T47D (cell line): Measurements from ENCODE around the gene SLC16A5.

ENCODE experiments used
- DNase-seq, 2 experiments: peaks; one replicate each; pipeline versions ENCODE4 v3.0.0 to v3.0.0-alpha.2; 2011 to 2012; ENCODE audit warnings: low read depth in 1 of 2, low spot score in 1 of 2
- JUND ChIP-seq: IDR thresholded peaks from 2 replicates; pipeline ENCODE4 v1.6.1; 2012; ENCODE audit warnings: low read depth
- in situ Hi-C: cut with HindIII; loops from 2 replicates; pipeline ENCODE4 v1.10.0; 2016; ENCODE audit warnings: low sequenced_read_pairs, low pct_unique_long_range_greater_than_20kb

SLC16A5 gene

DNA sequence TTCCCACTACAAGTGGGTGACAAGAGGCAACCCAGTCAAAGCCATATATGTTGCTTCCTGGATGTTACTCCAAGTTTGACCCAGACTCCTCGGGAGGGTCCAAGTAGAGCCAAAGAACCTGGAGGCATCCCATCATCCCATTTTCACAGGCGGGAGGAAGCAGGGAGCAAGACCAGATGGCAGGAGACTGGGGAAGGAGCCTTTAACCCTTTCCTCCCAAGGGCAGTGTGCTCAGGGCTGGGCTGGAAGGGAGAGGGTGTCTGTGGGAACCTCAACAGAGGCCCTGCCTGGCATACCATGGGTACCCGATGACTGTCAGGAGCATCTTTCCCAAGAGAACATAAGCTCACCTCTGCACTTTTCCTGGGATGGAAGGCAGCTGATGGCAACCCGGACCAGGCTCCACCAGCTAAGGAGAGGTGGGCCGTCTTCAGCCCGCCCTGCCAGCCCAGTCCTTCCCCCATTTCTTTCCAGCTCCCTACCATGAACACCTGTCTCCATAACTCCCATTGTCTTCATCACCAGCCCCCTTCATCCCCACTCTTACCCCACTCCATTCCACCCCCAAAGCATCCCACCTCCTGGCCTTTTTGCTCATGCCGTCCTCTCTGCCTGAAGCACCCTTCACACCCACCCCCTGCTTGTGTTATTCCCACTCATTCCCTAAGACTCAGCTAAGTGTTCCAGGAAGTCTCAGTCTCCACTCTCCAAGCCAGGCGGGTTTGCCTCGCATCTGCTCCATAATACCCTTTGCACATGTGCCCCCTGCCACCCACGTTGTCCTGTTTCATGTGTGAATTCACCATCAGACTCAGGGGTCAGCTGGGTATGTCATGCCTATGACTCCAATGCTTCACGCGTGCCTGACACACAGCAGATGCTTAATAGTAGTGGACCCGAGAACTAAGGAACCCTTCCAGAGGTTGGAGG is 5.9 kb upstream of the SLC16A5 start:
- DNase-seq: no peak
- in situ Hi-C loops: no loop called here
- TF ChIP-seq JUND: no peak

DNA sequence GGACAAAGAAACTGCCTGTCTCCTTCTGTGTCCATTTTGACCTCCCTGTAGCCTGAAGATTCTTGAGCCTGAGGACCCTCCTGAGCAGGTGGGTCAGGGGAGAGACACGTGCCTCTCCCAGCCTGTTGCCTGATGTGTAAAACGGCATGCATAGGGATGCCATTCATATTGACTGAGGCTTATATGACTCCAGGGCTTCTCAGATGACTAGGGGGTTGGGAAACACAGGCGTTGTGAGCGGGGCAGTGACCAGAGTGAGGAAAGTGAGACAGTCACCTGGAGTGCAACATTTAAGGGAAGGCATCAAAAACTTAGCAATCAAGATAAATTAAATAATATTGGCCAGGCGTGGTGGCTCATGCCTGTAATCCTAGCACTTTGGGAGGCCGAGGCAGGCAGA is 5.1 kb upstream of the SLC16A5 start:
- no peak for DNase-seq
- TF ChIP-seq JUND: no peak
- in situ Hi-C loops: no loop called here

DNA sequence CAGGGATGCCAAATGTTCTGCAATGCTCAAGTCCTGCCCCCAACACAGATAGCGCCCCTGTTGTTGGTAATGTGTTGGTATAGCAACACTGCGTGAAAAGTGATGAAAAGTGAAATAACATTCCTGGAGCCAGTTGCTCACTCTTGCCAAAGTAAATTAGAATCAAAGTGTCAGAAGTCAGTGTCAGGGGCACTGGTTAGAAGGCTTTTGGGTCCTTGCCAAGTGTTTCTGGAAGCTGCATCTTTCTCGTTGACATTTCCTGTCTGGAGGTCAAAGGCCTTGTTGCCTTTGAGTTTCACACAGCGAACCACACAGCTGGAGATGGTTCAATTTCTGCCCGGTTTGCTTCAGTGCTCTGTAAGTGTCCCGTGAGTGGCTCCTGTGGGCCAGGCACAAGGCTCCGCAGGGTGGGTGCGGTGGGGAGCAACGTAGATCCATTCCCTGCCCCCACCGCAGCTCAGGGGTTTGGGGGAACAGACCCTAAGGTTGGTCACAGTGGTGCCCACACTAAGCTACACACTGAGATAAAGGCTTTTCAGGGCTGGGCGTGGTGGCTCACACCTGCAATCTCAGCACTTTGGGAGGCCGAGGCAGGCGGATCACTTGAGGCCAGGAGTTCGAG is 3.6 kb upstream of the SLC16A5 start:
- in situ Hi-C loops: no loop called here
- TF ChIP-seq JUND: no peak
- peak in 1 of 2 experiments; percentile 67 for DNase-seq

DNA sequence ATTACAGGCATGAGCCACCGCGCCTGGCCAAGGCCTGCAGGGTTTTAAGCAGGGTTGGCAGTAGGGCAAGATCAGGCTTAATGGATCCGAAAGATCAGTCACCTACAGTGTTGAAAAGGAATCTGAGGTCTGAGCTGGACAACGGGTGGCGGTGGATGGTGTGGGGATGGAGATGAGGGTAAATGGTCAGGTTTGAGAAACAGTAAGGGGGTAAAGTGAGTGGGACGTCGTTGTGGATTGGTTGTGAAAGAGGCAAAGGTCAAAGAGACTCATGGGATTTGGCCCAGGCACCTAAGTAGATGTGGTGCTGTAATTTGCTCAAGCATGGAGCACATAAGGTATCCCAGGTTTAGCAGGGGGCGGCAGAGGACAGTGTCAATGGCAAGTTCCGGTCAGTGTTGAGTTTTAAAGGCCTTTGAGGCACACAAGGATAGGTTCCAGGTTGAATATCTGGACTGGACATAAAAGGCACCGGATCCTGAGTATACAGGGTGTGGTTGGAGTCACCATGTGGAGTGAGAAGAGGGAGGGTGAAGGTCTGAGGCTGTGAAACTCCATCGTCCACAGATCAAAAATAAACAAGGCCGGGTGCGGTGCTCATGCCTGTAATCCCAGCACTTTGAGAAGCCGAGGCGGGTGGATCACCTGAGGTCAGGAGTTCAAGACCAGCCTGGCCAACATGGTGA is 1.1 kb upstream of the SLC16A5 start:
- no peak for DNase-seq
- TF ChIP-seq JUND: no peak
- in situ Hi-C loops: no loop called here

DNA sequence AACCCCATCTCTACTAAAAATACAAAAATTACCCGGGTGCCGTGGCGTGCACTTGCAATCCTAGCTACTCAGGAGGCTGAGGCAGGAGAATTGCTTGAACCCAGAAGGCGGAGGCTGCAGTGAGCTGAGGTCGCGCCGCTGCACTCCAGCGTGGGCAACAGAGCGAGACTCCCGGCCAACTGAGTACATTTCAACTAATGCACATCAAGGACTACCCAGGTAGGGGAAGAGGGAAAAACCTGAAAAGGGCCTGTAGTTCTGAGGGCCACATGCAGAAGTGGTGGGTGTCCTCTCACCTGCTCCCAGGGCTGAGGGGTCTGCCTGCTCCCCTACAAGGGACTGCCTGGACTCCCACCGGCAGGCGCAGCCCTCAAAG is 584 bp upstream of the SLC16A5 start:
- in situ Hi-C loops: no loop called here
- no peak for DNase-seq
- no peak for TF ChIP-seq JUND

DNA sequence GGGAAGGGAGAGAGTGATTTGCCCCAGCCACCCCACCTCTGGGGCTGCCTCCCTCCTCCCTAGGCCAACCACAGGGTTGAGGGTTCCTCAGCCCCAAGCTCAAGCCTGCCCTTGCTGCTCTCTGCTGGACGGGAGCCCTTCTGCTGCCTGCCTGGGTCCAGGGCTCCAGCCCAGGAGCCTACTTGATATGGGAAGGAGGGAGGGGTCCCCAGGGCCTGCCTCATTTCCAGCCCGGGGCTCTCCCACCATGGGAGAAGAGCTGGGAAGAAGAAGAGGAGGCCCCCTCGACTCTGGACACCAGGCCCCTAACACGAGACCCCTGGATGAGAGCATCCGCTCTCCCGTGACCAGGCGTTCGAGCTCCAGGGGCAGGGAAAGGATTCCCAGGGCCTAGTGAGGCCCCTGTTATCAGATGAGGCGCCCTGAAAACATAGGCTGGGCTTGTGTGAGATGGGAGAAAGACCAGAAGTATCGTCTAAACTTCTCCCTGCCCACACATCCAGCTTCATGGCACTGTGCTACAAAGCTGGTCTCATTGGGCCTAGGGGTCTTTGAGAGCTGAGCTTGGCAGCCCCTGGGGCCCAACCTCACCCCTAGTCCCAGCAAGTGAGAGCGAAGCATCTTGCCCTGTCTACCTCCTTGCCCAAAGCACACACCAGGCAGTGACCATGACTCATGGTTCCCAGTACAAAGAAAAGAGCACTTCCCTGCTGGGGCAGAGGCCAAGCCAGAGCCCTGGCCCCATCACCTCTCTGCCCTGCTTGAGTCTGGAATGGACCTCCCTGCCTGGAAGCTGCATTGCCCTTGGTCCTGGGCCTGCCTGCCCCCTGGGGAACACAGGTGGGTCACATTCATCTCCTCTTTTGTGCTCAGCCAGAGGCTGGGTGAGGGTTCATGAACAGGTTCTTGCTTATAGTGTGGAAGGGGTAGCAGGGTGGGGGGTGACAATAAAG is 987 bp downstream of the SLC16A5 start:
- no peak for TF ChIP-seq JUND
- in situ Hi-C loops: no loop called here
- DNase-seq: no peak

DNA sequence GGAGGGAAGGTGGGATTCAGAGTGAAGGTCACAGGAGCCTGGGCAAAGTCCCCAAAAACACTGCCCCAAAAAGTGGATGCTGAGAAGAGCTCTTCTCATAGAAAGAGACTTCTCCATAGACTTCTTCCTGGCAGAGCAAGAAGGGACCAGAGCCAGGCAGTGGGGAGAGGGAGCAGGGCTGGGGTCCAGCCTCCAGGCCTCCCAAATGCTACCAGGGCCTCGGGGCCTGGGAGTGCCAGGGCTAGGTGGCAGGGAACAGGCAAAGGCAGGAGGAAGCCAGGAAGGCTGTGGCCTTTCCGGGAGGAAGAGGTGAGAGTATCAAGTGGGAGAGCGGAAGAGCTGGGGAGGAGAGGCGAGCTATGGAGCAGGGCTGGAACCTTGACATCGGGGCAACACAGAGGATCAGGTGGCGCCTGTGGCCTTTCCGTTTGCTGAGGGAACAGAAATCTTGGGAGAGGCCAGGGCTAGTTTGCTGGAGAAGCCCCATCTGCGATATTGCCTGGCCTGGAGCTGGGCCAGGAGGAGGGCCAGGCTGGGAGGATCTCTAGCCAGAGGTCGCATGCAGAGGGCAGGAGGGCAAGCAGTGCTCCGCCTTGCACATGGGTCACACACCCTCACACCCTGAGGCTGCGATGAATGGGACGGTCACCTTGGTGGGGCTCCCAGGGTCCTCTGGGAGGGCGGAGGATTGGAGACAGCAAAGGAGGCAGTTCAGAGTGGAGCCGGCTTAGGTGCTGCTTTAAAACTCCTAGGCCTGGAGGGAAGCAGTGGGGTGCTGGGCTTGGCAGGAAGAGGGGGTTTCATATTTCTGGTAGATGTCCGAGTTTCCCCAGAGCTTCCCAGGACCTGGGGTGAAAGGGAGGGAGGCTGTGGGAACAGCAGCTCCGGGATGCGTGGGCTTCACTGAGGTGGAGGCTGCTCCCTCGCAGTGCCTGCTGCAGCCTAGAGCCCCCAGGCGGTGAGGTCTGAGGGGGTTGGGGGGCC is 3.4 kb downstream of the SLC16A5 start:
- no peak for TF ChIP-seq JUND
- in situ Hi-C loops: no loop called here
- DNase-seq: no peak

DNA sequence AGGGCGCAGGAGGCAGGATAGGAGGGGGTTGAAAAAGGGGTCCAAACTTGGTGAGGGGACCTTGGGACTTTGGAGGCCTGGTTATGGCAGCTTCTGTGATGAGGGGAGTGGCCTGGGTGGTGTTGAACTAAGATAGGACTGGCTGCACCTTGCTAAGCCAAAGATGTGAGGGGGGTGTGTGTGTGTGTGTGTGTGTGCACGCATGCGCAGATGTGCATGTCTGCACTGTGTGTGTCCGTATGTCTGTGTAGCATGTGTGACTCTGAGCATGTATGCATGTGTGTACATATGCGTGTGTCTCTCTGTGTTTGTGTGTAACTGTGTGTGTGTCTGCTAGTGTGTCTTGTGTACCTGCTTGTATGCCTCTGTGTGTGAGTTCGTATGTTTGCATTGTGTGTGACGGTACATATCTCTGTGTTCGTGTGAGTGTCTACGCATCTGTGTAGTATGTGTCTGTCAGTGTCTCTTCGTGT is 4.1 kb downstream of the SLC16A5 start:
- DNase-seq: no peak
- TF ChIP-seq JUND: no peak
- in situ Hi-C loops: no loop called here

DNA sequence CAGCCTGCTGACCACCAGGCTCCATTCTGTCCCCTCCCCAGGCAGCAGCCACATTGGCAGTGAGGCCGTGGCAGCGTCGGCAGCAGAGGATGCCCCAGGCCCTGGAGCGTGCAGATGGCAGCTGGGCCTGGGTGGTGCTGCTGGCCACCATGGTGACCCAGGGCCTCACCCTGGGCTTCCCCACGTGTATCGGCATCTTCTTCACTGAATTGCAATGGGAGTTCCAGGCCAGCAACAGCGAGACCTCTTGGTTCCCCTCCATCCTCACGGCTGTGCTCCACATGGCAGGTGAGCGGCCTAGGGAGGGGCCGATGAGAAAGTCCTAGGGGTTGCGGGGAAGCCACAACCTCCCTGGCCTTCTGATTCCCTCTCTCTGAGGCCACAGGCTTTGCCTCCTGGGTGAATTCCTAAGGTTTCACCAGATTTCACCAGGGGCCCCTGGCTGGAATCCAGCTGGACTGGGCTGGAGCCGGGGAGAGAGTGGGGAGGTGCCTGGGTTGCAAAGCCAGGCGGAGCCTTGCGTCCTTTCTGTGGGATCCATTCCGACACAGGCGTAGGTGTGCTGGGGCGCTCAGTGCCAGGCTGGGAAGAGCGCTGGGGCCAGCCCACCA is 5.9 kb downstream of the SLC16A5 start:
- DNase-seq: no peak
- in situ Hi-C loops: no loop called here
- no peak for TF ChIP-seq JUND

DNA sequence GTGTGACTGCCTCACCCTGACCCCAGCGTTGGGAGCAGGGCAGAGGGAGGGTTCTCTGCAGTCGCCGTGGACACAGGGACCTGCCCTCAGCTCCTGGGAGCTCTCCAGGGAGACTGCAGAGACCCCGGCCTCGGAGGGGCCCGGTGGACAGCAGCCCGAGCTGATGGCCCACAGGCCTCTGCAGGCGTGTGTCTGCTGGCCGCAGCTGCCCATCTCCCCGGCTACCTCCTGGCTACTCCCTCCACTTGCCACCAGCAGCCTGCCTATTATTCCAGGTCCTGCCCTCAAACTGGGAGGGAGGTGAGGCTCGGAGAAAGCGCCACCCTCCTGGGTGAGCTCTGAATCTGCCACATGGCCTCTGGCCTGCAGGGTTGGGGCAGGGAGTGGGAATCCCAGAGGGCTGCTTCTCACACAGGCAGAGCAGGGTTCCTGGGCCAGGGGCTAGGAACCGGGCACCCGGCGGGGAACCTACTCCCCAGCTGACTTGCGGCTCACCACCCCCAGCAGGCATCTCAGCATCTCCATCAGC is 7.2 kb downstream of the SLC16A5 start:
- no peak for TF ChIP-seq JUND
- in situ Hi-C loops: no loop called here
- DNase-seq: no peak

DNA sequence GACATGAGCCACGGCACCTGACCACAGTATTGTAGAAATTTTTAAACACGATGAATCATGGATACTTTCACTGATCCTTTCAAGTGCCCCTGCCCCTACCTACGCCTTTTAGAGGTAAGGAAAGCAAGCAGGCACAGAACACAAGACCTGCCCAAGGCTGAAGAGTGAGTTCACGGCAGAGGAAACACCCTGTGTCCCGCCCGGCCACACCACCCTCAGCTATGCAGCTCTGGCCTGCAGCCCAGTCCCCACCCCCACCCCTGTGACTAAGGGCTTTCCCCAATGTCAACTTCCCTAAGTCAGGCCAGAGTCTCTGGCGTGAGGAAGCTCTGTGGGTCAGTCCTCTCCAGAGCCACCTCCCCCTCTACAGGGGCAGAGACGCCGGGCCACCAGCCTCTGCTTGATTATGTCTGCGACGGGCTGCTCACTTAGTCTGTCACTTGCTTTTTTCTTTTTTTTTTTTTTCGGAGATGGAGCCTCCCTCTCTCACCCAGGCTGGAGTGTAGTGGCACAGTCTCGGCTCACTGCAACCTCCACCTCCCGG is 8.4 kb downstream of the SLC16A5 start:
- in situ Hi-C loops: no loop called here
- DNase-seq: peak; percentile 76 to 96

More for the DNA sequence above, 8.4 kb downstream of the SLC16A5 start:
- no peak for TF ChIP-seq JUND
